Right lung (tissue), 5 donors: ENCODE measurements around the gene FOXG1. TPM values are rescaled to one million over a fixed set of nuclear protein-coding genes. Genes with fewer than 3 reads are reported as not detected.

Source experiments
- DNase-seq, 2 donors: peaks; one replicate each; pipeline ENCODE4 v3.0.0-alpha.2; 2013
- polyA plus RNA-seq, 5 donors: library from polyadenylated mRNA; unstranded; fragments of 120-200 nt; gene quantifications; one replicate each; pipeline versions ENCODE4 v1.2.1 to v1.2.3, GENCODE V29; 2013; ENCODE audit warnings: inconsistent platforms in 1 of 5, low replicate concordance in 1 of 5; ENCODE audit not compliant: insufficient read length in 5 of 5, insufficient read depth in 1 of 5

FOXG1 gene
- polyA plus RNA-seq, 5 donors = 0.03 to 0.12 TPM; not detected in 3

GRCh38 chr14:28774764-28775735 is 8.5 kb downstream of the FOXG1 start:
- no peak for DNase-seq

GRCh38 chr14:28776482-28777266 is 10.1 kb downstream of the FOXG1 start:
- DNase-seq = no peak

- DNase-seq = no peak
Measured at GRCh38 chr14:28777471-28778137, 11.0 kb downstream of the FOXG1 start.

- no peak for DNase-seq
Measured at GRCh38 chr14:28778138-28779117, 11.8 kb downstream of the FOXG1 start.

- DNase-seq = no peak
Measured at GRCh38 chr14:28779456-28779855, 12.9 kb downstream of the FOXG1 start.

GRCh38 chr14:28780843-28781820 is 14.5 kb downstream of the FOXG1 start:
- DNase-seq = no peak

GRCh38 chr14:28782301-28782700 is 15.7 kb downstream of the FOXG1 start:
- DNase-seq = no peak

- DNase-seq = no peak
Measured at GRCh38 chr14:28783664-28784063, 17.1 kb downstream of the FOXG1 start.

GRCh38 chr14:28784096-28785048 is 17.8 kb downstream of the FOXG1 start:
- no peak for DNase-seq

GRCh38 chr14:28785096-28785952 is 18.7 kb downstream of the FOXG1 start:
- no peak for DNase-seq

- DNase-seq = no peak
Measured at GRCh38 chr14:28807518-28807917, 40.9 kb downstream of the FOXG1 start.

- no peak for DNase-seq
Measured at GRCh38 chr14:28813810-28814209, 47.2 kb downstream of the FOXG1 start.
